Transverse colon (tissue), 3 donors: ENCODE data around the gene ARHGEF25.

Experiments used
- EP300 ChIP-seq: sonication (generic); formaldehyde crosslinking; IDR thresholded peaks from one replicate; pipeline ENCODE4 v1.6.1; 2017; ENCODE audit warnings: antibody characterized with exemption, low read depth
- POLR2A ChIP-seq: fragments of 450-650 bp; IDR thresholded peaks from one replicate; pipeline ENCODE4 v1.6.1; 2016; ENCODE audit warnings: antibody characterized with exemption, mild to moderate bottlenecking, moderate library complexity
- TF ChIP-seq, protein P1 (sequence below), 5 experiments: fragments of 200-600 bp in 3 of 5; fragments of 450-650 bp in 2 of 5; sonication (generic) in 3 of 5; IDR thresholded peaks; 1 replicate in 2 of 5; 2 replicates in 3 of 5; pipeline ENCODE4 v1.5.1; 2016 to 2017; ENCODE audit warnings: antibody characterized with exemption in 5 of 5, inconsistent platforms in 3 of 5, mild to moderate bottlenecking in 2 of 5, moderate library complexity in 1 of 5

GRCh38 chr12:57631566-57632072, 20.4 kb downstream of the ARHGEF25 start:
- TF ChIP-seq, protein P1, sequence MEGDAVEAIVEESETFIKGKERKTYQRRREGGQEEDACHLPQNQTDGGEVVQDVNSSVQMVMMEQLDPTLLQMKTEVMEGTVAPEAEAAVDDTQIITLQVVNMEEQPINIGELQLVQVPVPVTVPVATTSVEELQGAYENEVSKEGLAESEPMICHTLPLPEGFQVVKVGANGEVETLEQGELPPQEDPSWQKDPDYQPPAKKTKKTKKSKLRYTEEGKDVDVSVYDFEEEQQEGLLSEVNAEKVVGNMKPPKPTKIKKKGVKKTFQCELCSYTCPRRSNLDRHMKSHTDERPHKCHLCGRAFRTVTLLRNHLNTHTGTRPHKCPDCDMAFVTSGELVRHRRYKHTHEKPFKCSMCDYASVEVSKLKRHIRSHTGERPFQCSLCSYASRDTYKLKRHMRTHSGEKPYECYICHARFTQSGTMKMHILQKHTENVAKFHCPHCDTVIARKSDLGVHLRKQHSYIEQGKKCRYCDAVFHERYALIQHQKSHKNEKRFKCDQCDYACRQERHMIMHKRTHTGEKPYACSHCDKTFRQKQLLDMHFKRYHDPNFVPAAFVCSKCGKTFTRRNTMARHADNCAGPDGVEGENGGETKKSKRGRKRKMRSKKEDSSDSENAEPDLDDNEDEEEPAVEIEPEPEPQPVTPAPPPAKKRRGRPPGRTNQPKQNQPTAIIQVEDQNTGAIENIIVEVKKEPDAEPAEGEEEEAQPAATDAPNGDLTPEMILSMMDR (IDR thresholded peaks at IDR 0.05), result no peak
- no peak for TF ChIP-seq EP300
- no peak for TF ChIP-seq POLR2A
